GM19193 (cell line): ENCODE data around the gene CRCP.

ENCODE experiments used
- POLR2A ChIP-seq: IDR thresholded peaks from 4 replicates; pipeline ENCODE4 v1.6.1; 2011; ENCODE audit not compliant: insufficient read depth, insufficient read length; ENCODE audit errors: extremely low read depth

CRCP gene

GRCh38 chr7:66099551-66100407 is 14.9 kb upstream of the CRCP start:
- no peak for TF ChIP-seq POLR2A

- TF ChIP-seq POLR2A: no peak
Measured at GRCh38 chr7:66100408-66101050, 14.1 kb upstream of the CRCP start.

DNA sequence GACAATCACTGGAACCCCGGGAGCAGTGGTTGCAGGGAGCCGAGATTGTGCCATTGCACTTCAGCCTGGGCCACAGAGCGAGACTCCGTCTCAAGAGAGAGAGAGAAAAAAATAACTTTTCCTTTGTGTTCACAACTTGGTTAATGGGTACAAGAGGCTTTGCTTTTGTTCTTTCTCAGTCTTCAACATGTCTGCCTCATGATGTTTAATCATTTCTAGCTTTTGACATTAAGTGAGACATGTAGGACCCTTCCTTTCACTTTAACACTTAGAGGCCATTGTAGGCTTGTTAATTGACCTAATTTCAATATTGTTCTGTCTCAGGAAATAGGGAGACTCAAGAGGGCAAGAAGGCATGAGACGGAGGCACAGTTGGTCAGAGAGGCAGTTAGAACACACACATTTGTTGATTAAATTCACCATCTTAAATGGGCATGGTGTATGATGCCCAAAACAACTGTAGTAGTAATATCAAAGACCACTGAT is 9.3 kb upstream of the CRCP start:
- TF ChIP-seq POLR2A: no peak

- TF ChIP-seq POLR2A: no peak
Measured at GRCh38 chr7:66110856-66111255, 3.8 kb upstream of the CRCP start.

DNA sequence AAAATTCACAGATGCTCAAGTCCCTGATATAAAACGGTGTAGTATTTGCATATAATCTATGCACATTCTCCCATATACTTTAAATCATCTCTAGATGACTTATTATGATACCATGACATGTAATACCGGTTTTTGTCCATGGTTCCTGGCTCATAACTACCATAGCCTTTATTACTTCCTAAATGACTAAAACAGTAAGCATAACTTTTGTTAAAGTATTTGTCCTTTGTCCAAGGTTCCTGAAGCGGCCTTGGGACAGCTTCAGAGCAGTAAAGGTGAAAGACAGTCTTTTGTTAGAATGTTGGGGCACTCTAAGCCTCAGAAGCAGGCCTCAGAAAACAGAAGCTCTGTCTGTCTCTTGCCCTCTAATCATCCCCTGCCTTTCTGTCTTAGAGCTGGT is 4.0 kb downstream of the CRCP start:
- TF ChIP-seq POLR2A: no peak

GRCh38 chr7:66119245-66119850 is 4.7 kb downstream of the CRCP start:
- no peak for TF ChIP-seq POLR2A

GRCh38 chr7:66123175-66123528 is 8.5 kb downstream of the CRCP start:
- TF ChIP-seq POLR2A: no peak

GRCh38 chr7:66125052-66125694 is 10.5 kb downstream of the CRCP start:
- TF ChIP-seq POLR2A: no peak

DNA sequence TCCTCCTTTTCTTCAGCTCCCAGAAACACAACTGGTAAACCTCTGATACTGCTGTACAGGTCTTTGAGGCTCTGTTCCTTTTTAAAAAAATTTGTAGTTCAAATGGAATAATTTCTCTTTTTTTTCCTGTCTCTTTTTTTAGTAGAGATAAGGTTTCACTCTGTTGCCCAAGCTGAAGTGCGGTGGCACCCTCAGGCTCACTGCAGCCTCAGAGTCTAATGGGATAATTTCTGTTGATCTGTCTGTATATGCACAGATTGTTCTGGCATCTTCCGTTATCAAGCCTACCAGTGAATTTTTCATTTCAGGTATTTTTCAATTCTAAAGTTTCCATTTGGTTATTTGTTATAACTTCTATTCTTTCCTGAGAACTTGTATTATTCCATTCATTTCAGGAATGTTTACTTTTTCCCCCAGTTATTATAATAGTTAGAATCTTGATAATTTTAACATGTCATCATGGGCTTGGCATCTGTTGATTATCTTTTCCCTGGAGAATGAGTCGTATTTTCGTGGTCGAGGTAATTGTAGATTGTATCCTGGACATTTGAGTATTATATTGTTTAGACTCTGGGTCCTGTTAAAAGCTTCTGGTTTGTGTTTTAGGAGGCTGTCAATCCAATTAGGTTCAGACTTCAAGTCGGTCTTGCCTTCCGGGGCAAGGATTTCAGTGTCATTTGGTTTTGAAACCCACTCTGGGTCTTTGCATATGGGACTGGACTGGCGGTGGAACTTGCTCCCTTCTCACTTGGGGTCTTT is 24.5 kb downstream of the CRCP start:
- no peak for TF ChIP-seq POLR2A

DNA sequence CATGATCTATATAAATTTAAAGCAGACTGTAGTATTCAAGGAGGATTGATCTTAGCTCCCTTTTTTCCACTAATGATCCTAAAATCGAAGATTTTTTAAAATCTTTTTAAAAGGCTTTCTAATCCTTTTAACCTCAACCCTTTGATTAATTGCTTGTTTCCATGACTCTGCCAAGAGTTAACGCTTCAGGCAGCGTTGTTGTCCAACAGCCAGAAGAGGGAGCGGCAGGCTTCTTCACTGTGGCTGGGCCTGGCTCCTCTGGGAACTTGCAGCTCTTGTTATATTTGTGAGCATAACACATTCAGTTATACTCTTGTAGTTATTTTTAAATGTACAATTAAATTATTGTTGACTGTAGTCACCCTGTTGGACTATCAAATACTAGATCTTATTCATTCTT is 26.3 kb downstream of the CRCP start:
- TF ChIP-seq POLR2A: no peak

DNA sequence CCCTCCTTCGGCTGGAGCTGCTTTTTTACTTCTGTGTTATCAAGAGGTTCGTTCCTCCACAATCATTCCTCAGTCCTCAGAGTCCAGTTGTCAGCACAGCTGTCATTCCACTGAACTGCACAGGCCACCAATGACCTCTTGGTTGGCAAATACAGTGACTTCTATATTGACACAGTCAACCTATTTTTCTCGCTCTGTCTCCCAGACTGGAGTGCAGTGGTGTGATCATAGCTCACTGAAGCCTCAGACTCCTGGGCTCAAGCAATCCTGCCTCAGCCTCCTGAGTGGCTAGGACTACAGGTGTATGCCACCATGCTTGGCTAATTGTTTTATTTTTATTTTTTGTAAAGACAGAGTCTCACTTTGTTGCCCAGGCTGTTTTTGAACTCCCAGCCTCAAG is 27.7 kb downstream of the CRCP start:
- no peak for TF ChIP-seq POLR2A

DNA sequence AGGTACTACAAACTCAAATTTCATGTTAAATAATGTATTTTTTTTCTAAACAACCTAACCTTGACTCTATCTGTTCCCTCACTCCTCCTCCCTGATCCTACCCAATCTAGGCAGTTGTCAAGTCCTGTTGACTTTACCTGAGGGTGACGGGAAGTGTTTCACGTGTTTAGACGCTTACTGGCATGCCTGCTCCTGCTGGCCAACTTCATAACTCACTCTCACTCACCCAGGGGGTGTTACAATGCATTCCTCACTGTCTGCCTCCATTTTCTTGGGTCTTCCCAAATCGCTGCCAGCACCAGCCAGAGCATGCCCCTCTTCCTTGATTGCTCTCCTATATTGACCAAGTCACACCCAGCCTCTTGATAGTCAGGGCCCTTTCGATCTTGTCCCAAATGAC is 28.3 kb downstream of the CRCP start:
- no peak for TF ChIP-seq POLR2A

- TF ChIP-seq POLR2A: no peak
Measured at GRCh38 chr7:66143876-66144332, 29.3 kb downstream of the CRCP start.

DNA sequence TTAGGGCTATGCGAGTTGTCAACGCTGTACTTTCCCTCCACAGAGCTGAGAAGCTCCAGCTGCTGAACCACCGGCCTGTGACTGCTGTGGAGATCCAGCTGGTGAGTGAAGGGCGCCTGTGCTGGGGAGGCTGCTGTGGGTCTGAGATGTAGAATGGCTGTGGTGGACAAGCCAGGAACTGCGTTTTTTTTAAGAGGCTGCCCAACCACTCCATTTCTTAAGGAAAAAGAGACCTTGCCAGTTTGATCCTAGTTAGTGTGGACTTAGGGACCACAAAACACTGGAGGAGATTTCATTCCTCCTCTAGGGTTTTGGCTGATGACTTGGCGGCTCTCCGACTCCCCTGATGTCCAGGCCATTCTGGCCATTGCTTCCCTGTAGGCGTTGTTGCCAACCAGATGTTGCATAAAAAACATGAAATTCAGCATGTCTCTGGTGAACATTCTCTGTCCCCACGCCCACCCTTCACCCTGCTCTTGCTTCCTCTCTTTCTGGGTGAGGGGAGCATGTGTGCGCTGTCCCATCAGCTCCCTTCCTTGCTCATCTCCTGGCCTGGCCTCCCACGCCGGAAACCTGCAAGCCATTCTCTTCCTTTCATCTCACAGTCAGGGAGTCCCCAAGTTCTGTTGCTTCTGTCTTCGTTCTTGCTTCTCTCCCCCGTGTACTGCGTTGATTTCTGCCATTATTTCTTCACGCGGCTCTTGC is 30.9 kb downstream of the CRCP start:
- no peak for TF ChIP-seq POLR2A
